Astrocyte of the hippocampus (primary cell): ENCODE results near the gene GCAT.

ENCODE experiments used
- DNase-seq: peaks from one replicate; pipeline ENCODE4 v3.0.0; 2011; ENCODE audit warnings: low read depth, low spot score

Gene GCAT

DNA sequence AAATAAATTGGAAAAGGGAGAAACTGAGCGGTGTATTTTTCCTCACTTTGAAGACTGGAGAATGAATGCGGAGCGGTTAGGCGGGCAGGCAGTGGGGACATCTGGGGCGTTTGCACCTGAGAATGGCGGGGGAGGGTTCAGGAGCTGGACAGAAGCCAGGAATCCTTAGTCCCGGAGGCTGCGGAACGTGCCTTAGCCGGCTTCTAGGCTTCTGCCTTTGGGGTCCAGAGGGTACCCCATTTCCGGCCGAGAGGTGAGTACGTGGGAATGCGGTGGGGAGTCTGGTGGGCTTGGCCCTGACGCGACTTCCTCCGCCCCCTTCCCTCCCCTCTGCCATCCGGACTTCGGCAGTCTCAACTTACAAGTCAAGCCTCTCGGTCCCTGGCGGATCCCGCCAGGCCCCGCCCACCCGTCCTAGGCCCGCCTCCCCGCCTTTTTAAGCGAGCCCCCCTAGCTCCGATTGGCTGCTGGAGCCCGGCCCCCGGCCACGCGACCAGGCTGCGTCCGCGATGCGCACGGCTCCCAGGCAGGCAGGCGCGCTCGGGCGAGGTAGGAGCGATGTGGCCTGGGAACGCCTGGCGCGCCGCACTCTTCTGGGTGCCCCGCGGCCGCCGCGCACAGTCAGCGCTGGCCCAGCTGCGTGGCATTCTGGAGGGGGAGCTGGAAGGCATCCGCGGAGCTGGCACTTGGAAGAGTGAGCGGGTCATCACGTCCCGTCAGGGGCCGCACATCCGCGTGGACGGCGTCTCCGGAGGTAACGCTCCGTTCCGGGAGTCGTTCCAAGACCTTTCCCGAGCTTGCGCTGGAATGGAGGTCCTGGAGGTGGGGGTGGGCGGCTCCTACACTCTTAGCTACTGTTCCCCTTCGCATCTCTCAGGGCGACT, at the start of gene GCAT:
GCAT (plus strand) TSS at position 525 of the 884 bp plus-strand sequence; CDS start at position 559, 34 bp downstream.
- DNase-seq: peak; percentile 98

DNA sequence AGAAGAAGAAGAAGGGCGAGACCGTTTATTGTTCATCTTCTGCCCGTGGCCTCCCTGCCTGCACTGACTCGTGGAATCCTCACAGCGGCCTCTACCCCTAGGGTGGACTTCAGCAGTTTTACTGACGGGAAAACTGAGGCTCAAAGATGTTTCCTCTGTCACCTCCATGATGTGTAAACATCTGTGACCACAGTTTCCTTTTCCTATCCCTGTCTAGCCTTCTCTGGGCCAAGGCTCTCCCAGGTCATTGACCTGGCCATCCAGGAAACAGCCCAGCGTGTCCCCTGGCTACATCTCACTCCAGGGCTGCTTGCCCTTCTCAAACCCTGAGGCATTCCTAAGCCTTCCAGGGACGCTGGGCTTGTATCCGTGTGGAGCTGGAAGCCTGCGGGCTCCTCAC, 49.0 kb upstream of the GCAT start:
- no peak for DNase-seq

DNA sequence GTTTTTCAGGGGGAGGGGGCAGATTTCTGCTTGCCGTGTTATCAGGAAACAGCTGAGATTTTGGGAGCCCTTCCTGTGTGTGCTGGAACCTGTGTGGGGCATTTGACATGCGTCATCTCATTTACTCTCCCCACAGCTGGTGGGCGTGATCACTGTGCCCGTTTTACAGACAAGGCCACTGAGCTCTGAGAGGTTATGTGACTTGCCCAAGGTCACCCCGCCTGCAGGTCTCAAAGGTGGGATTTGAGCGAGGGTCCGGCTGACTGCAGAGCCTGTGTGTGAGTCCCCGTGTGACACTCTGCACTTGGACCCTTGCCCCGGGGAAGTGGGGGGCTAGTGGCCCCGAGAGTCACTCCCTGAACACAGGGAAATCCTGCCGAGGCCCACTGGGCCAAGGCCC, 48.5 kb upstream of the GCAT start:
- no peak for DNase-seq

DNA sequence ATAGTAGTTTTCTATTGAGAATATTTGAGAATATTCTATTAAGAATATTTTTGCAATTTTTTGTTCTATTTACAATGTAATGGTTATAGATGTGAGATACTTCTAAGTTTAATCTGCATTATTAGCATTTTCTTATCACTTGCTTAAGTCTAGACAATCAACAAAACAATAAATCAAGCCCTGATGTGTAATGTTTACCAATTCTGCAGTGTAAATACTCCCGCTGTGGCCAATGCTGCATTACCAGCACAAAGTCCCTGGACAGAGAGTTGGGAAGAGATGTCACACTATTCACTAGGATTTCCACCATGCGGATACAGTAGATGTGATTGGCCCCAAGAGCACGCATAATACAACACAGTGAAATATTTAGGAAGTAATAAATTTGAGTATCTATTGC, 47.6 kb upstream of the GCAT start:
- no peak for DNase-seq

DNA sequence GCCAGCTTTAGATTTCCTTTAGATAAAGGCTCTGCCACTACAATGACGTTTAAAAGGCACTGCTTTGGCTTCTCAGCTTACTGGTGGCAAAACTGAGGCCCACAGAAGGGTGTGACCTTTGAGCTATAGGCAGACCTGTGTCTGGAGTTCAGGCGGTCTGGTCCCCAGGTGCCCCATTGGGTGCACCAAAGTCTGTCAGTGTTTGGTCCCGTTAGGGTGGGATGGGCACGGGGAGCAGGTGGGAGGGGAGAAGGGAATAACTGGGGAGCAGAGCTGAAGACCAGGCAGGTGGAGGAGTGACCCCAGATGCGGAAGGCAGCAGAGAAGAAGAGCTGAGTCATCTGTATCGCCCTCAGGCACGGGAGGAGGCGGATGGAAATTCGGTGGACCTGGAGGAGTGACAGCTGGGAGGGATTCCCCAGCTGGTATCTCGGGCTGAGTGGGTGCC, 45.3 kb upstream of the GCAT start:
- DNase-seq: no peak

DNA sequence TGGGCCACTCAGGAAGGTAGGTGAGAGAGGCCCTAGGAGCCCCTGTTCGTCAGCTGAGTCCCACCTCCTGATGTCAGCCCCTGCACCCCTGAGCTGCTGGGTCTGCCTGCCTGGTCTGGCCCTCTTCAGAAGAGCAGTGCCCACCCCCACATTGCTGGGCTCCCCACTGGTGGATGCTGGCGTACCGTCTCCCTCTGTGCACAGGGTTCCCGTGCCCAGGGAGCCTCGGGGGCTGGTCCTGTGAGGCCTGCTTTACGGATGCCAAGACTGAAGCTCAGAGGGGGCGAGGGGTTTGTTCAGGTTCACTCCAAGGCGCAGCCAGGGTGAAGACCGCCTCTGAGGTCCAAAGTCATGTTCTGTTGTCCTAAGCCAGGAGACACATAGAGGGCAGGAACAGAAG, 44.7 kb upstream of the GCAT start:
- no peak for DNase-seq

DNA sequence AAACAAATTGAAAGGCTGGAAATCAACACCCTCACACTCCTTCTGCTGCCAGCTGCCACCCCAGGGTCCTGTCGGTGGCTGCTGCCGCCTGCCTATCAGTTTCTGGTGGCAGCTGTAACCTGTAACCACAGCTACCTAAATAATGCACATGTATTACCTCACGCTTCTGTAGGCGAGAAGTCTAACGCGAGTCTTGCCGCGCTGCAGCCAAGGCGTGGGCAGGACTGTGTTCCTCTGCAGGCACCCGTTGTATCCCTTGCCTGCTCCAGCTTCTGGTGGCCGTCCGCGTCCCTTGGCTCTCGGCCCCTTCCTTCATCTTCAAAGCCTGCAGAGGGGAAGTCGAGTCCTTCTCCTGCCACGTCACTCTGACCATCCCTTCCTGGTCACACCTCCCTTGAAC, 44.1 kb upstream of the GCAT start:
- DNase-seq: no peak

DNA sequence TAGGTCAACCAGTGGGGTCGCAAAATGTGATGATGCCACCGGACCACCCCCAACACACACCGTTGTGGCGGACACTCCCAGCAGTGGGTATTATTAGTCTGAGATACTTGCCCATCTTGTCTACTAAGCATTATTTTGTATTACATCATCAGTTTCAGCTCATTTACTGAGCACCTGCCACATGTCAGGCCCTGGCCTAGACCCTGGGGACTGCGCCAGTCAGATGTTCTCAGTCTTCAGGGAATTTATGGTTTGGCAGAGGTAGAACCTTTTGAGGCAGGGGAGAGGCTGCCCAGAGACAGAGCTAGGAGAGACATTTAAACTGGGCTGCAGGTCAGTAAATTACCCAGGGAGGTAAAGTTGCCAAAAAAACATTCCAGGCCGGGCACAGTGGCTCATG, 43.1 kb upstream of the GCAT start:
- DNase-seq: peak; percentile 39

DNA sequence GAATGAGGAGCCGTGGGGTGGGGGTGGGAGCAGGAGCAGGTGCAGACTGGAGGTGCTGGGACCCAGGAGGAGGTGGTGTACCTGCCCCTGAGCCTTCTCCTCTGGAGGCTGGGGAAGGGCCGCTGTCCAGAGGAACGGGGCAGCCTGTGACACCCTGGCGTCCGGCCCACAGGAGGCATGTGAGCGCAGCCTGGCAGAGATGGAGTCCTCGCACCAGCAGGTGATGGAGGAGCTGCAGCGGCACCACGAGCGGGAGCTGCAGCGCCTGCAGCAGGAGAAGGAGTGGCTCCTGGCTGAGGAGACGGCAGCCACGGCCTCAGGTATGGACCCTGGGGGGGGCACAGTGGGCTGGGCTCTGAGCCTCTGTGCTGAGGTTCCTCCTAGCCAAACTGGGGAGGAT, 42.2 kb upstream of the GCAT start:
- no peak for DNase-seq

DNA sequence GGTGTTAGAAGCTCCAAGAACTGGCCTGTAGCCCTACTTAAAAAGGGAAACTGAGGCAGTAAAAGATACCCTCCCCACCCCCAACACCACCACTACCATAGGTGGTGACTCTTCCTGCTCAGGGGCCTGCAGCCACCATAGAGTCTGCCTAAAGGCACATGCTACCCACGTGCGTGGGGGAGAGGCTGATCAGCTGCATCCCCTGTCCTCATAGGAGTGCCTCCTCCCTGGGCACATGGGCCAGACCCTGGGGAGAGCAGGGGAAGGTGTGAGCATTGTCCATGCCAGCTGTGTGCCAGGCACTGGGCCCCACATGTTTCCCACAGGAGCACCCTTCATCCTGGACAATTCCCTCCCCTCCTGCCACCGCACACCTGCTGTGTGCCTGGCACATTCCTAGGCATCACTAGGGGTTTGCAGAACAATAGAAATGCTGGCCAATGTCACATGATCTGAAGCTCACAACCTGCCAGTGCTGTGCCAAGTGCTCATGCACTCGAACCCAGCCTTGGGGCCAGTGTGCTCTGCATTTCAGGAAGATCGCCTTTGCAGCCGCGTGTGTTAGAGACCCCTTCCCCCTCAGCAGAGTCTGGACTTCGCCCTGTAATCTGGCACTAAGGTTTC, 41.7 kb upstream of the GCAT start:
- DNase-seq: no peak

DNA sequence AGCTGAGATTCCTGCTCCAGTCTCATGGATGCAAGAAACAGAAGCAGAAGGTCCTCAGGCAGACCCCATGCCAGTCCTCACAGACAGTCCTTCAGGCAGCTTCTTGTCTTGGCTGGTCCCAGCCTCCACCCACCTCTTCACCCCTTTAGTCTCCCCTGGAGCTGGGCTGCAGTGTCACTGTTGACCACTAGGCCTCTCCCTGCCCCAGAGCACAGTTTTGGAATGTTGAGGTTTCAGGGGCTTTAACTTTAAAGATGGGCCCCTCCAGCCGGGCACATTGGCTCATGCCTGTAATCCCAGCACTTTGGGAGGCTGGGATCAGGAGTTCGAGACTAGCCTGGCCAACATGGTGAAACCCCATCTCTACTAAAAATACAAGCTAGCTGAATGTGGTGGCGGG, 39.5 kb upstream of the GCAT start:
- DNase-seq: no peak

DNA sequence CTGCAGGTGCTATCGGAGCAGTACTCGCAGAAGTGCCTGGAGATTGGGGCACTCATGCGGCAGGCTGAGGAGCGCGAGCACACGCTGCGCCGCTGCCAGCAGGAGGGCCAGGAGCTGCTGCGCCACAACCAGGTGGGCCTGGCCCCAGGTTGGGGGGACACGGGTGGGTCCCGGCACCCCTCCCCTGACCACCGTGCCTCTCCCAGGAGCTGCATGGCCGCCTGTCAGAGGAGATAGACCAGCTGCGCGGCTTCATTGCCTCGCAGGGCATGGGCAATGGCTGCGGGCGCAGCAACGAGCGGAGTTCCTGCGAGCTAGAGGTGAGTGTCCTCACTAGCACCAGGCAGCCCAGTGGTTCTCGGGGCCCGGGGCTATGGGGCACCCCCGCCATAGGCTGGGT, 38.7 kb upstream of the GCAT start:
- DNase-seq: no peak

DNA sequence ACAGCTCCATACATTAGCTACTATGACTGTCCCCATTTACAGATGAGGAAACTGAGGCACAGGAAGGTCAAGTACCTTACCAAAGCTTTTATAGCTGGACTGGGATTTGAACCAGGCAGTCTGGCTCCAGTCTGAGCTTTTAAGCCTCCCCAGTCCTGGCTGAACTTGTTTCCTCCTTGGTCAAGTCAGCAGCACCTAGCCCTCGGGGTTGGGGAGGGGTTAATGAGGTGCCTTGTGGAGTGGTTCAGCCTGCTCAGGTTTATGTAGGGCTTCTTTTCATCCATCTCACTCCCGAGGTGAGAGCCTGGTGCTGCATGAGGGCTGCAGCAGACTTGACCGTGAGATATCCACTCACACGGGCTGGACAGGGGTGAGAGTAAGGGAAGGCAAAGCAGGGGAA, 36.7 kb upstream of the GCAT start:
- DNase-seq: no peak

DNA sequence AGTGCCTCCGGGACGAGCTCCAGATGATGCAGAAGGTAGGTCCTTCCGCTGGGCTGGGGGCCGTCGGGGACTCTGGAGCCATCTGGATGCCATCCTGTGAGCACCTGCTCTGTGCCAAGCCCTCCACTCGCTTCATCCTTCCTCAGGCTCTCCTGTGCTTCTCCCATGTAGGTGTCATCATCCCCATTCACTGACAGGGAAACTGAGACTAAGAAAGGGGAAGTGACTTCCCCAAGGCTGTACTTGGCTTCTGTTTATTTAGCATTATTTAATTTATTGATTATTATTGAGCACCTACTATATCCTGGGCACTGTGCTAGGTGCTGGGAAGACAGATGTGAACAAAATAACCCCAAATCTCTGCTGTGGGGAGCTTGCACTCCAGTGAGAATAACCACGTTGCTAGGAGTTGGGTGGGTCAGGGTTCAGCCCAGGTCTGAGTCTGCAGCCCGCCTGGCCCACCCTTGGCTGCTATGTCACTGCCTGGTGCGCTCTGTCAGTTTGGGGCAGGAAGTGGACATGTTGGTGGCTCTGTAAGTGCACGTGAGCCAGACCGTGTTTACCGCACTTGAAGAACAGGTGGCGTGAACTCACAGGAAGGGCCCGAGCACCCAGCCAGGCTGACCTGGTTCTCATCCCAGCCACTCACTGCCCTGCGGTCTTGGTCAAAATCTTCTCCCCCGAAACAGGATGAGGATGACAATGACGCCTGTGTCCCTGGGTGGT, 35.9 kb upstream of the GCAT start:
- no peak for DNase-seq

DNA sequence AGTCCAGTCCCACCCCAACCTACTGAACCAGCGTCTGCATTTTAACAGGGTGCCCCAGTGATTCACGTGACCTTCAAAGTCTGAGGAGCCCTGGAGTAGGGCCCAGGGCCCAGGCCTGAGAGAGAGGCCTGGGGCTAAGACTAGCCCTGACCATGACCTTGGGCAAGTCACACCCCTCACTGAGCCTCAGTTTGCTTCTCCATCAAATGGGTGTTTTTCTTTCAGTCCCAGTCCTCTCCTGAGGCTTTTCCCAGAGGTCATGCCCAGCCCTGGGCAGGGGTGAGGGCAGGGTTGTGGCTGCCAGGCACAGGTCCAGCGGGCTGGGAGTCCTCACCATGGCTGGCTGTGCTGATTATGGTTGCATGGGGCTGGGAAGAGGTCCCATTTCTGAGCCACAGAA, 33.0 kb upstream of the GCAT start:
- DNase-seq: no peak

DNA sequence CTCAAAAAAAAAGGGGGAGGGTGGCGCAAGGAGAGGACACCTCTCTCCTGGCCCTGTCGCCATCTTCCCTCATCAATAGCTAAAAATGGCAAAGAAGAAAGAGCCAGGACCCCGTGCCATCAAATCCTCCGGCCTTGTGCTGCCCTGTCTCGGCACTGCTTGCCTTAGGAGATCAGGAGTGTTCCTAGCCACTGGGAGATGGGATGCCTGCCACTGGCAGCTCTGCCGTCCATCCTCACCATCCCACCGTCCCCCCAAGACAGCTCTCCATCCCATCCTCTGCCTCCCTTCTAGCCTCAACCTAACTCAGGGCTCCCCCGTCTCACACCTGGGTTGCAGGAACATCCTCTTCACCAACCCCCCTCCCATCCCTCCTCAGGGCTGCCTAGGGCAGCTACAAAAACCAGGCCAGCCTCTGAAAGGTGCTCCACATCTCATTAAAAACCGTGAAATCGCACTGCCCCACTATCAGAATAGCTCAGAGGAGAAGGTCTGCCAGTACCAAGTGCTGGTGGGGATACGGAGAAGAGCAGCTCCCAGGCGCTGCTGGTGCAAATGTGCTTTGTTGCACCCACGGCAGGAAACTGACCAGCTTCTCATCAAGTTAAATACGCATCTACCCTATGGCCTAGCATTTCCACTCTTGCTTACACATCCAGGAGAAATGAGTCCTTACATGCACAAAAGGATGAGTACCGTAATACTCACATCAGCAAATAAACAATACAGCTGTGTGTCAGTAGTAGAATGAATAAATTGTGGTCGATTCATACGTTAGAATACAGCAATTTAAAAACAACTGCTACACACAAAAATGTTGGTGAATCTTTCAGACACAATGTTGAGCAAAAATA, 31.7 kb upstream of the GCAT start:
- DNase-seq: peak; percentile 37

DNA sequence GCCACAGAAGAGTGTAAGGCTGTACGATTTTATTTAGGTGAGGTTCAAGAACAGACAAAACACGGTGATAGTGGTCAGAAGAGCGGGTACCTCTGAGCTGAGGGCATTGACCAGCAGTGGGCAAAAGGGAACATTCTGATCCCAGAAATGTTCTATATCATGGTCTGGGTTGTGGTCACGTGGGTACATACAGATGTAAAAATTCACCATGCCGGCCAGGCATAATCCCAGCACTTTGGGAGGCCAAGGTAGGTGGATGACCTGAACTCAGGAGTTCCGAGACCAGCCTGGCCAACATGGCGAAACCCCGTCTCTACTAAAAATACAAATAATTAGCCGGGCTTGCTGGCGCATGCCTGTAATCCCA, 31.1 kb upstream of the GCAT start:
- DNase-seq: no peak

DNA sequence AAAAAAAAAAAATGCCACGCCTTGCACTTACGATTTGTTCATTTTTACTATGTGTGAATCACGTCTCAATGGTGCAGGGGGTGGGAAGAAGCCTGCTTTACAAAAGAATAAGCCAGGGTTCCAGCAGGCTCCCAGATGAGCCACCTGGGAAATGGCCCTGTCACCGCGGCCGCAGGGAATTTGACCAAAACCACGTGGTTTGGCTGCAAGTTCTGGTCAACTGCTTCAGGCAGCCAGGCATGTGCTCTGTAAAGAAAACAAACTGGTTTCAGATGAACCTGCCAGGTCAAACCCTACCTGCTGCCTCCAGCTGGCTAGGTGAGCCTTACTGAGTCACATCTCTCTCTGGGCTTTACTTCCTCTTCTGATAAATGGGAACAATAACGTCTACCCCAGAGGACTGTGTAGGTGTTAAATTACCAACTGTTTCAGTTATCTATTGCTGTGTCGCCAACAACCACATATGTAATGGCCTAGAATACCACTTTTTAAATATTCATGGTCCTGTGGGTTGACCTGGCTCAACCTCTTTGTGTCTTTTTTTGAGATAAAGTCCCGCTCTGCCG, 30.5 kb upstream of the GCAT start:
- peak; percentile 91 for DNase-seq

DNA sequence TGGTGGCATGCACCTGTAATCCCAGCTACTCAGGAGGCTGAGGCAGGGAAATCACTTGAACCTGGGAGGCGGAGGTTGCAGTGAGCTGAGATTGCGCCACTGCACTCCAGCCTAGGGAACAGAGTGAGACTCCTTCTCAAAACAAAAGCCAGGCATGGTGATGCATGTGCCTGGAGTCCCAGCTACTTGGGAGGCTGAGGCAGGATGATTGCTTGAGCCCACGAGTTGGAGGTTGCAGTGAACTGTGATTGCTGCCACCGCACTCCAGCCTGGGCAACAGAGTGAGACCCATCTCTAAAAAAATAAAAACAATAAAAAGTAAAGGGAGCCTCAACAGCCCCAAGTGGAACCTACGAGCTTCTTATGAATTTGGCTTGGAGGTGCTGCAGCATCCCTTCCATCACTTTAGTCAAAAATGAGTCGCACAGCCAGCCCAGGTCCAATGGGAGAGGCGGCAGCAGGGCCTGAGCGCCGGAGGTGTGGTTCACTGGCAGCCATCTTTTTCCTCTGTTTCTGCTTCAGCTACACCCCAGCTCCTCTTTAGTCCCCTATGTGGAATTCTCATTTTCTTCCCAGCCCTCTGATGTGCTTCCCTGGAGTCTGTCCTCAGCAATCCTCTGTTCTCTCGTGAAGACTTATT, 29.2 kb upstream of the GCAT start:
- no peak for DNase-seq

DNA sequence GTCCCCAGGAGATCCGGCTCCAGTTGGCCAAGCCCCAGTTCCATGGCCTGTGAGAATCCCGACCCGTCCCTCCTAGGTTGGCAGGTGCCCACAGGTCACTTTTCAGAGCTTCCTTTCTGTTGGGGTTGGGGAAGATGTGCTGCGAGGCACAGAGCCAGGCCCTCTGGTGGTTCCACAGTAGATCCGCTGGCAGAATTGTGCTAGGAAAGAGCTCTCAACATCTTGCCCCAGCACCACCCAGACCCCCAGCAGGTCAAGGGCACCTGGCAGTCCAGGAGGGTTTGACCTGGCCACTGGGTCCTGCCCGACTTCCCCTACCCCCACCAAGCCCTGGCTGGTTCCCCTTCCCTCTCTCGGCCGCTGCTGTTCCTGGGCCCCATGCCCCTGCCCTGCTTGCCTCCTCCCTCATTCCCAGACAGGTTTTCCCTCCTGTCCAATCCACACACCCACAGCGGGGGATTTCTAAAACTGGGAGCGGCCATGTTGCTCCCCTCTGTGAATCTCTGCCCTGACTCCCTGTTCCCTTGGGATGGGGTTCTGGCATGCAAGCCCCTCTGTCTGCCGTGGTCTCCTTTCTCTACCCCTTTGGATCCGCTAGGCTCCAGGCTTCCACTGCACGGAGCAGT, 26.2 kb upstream of the GCAT start:
- no peak for DNase-seq
